Body of pancreas (tissue), 4 donors: ENCODE measurements around the gene SUSD5. TPM values are rescaled to one million over a fixed set of nuclear protein-coding genes. Genes with fewer than 3 reads are reported as not detected.

Experiments
- ATAC-seq: fragments of 150-250 bp; one replicate; pipeline ENCODE4 v1.9.1; 2016
- DNase-seq, 4 donors: peaks; one replicate each; pipeline ENCODE4 v3.0.0-alpha.2; 2019
- H3K27ac ChIP-seq, 4 donors: fragments of 200-600 bp; sonication (generic); 1 replicate in 3 of 4; 2 replicates in 1 of 4; pipeline versions ENCODE4 v1.5.1 to v1.6.1; 2016 to 2019; ENCODE audit warnings: mild to moderate bottlenecking in 1 of 4, mixed read lengths in 1 of 4, moderate library complexity in 1 of 4
- H3K27me3 ChIP-seq, 2 donors: fragments of 200-600 bp; sonication (generic); one replicate each; pipeline ENCODE4 v1.6.0; 2016; ENCODE audit warnings: mild to moderate bottlenecking in 1 of 2
- H3K36me3 ChIP-seq, 2 donors: fragments of 200-600 bp; sonication (generic); replicated peaks in 1 of 2; 2 replicates each; pipeline ENCODE4 v1.5.1; 2016; ENCODE audit warnings: low read depth in 2 of 2; ENCODE audit not compliant: insufficient read depth in 1 of 2
- H3K4me1 ChIP-seq: fragments of 200-600 bp; sonication (generic); one replicate; pipeline ENCODE4 v1.6.0; 2016
- H3K4me3 ChIP-seq, 2 donors: fragments of 200-600 bp; sonication (generic); 1 replicate in 1 of 2; 2 replicates in 1 of 2; pipeline ENCODE4 v1.5.1; 2016 to 2019
- H3K9me3 ChIP-seq, 3 donors: fragments of 200-600 bp; sonication (generic); 1 replicate in 2 of 3; 2 replicates in 1 of 3; pipeline ENCODE4 v1.5.1; 2016
- CTCF ChIP-seq, 7 experiments: fragments of 450-650 bp in 4 of 7; fragments of 200-600 bp in 3 of 7; sonication (generic) in 3 of 7; IDR thresholded peaks; one replicate each; pipeline ENCODE4 v1.5.1; 2016 to 2019; ENCODE audit warnings: antibody characterized with exemption in 7 of 7
- POLR2A ChIP-seq, 3 donors: fragments of 450-650 bp; IDR thresholded peaks; one replicate each; pipeline ENCODE4 v1.6.1; 2016; ENCODE audit warnings: antibody characterized with exemption in 3 of 3, mild to moderate bottlenecking in 2 of 3
- WGBS, 2 donors: methylation state at CpG; one replicate each; pipeline ENCODE4 v1.1.5; 2017; 5-methylcytosine and 5-hydroxymethylcytosine counted together
- intact Hi-C: fragments of 100-400 bp; cut with DNase I; formaldehyde crosslinking; loops from one replicate; pipeline ENCODE4 v1.15.1; 2023
- total RNA-seq, 2 donors: library from RNA; depleted of rRNA; stranded (reverse); fragments of >200 nt; gene quantifications; one replicate each; pipeline ENCODE4 v1.1.0, GENCODE V29; 2016

The SUSD5 gene
- total RNA-seq, 2 donors from 2014 or later, result 1.8 TPM; not detected in 1

- no peaks in the 10 kb centered on the region for H3K4me1 ChIP-seq
- H3K27me3 ChIP-seq, result no peaks in the 10 kb centered on the region
- ATAC-seq, result no peak
- no peak overlapping the region for H3K4me3 ChIP-seq
- no peaks in the 10 kb centered on the region for H3K36me3 ChIP-seq
- WGBS, 2 donors, result 24 to 38% methylated on average over 5 to 6 of the region's 6 CpGs
- intact Hi-C loops, result no loop called here
- H3K9me3 ChIP-seq, result no peaks in the 10 kb centered on the region
- no peak overlapping the region for H3K27ac ChIP-seq
- no peak for DNase-seq
- TF ChIP-seq CTCF (IDR thresholded peaks at IDR 0.05) (no peak), POLR2A (IDR thresholded peaks at IDR 0.05) (no peak)
Measured at GRCh38 chr3:33202711-33203457, 15.7 kb downstream of the SUSD5 start.

GRCh38 chr3:33201195-33201594 is 17.4 kb downstream of the SUSD5 start:
- no peak for DNase-seq
- H3K36me3 ChIP-seq, result no peaks in the 10 kb centered on the region
- ATAC-seq, result no peak
- no peaks in the 10 kb centered on the region for H3K27me3 ChIP-seq
- 80% methylated on average over 1 to 3 of the region's 3 CpGs for WGBS, 2 donors
- H3K4me1 ChIP-seq, result no peaks in the 10 kb centered on the region
- TF ChIP-seq POLR2A (IDR thresholded peaks at IDR 0.05) (no peak), CTCF (IDR thresholded peaks at IDR 0.05) (no peak)
- no peak overlapping the region for H3K27ac ChIP-seq
- H3K9me3 ChIP-seq, result no peaks in the 10 kb centered on the region
- H3K4me3 ChIP-seq, result no peak overlapping the region
- intact Hi-C loops, result no loop called here

DNA sequence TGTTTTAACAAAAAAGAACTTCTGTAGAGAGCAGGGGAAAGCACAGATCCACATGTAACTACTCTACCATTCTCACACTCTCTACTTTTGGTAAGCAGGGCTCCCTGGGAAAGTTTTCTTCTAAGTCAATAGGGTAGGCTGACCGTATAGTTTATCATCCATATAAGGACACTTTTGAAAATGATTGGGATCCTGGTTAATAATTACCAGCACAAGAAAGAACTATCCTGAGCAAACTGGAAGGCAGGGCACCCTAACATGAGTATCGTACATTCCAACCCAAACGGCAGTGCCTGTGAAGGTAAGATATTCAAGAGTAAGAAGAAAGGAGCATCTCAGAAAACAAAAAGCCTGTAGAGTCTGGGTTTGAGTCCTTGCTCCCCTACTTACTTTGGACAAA is 22.1 kb downstream of the SUSD5 start:
- 12 to 20% methylated on average over 3 of the region's 3 CpGs for WGBS, 2 donors
- Histone ChIP-seq H3K4me1 (no peaks in the 10 kb centered on the region), H3K27ac (no peak overlapping the region), H3K9me3 (no peaks in the 10 kb centered on the region), H3K4me3 (no peak overlapping the region), H3K36me3 (no peaks in the 10 kb centered on the region), H3K27me3 (no peaks in the 10 kb centered on the region)
- intact Hi-C loops, result no loop called here
- DNase-seq, result no peak
- no peak for ATAC-seq
- TF ChIP-seq POLR2A (IDR thresholded peaks at IDR 0.05) (no peak), CTCF (IDR thresholded peaks at IDR 0.05) (no peak)

GRCh38 chr3:33194303-33194702 is 24.3 kb downstream of the SUSD5 start:
- H3K27me3 ChIP-seq, result no peaks in the 10 kb centered on the region
- H3K36me3 ChIP-seq, result no peaks in the 10 kb centered on the region
- H3K4me3 ChIP-seq, result no peak overlapping the region
- WGBS, 2 donors, result 58 to 68% methylated on average over 1 of the region's 1 CpG
- H3K9me3 ChIP-seq, result no peaks in the 10 kb centered on the region
- ATAC-seq (no peak), DNase-seq (no peak)
- TF ChIP-seq CTCF (IDR thresholded peaks at IDR 0.05), result no peak
- no peaks in the 10 kb centered on the region for H3K4me1 ChIP-seq
- intact Hi-C loops, result no loop called here
- no peak overlapping the region for H3K27ac ChIP-seq

GRCh38 chr3:33187368-33187634 is 31.3 kb downstream of the SUSD5 start:
- Histone ChIP-seq H3K4me1 (no peaks in the 10 kb centered on the region), H3K4me3 (no peak overlapping the region), H3K27me3 (no peaks in the 10 kb centered on the region), H3K9me3 (no peaks in the 10 kb centered on the region), H3K36me3 (no peaks in the 10 kb centered on the region), H3K27ac (no peak overlapping the region)
- TF ChIP-seq CTCF (IDR thresholded peaks at IDR 0.05), result no peak
- no peak for ATAC-seq
- WGBS, 2 donors, result 94 to 95% methylated on average over 3 of the region's 3 CpGs
- DNase-seq, result no peak
- intact Hi-C loops, result no loop called here
